ENCODE measurements around the gene MOCS3.

DNA sequence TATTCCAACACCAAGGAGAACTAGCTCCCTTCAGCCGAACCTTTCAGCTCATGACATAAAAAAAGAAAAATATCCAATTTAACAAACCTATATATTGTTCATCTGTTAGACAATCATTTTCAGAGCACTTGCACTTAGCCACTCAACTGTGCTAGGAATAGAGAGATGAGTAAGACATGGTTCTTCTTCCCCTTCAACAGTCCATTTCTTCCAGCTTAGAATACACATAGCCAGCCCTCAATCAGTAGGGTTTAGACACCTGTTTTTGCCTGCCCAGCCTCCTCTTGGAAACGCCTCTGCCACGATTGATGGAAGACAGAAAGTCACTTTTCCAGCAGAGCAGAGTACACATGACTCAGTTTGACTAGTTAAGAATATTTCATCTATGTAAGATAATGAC lies 49.2 kb upstream of the MOCS3 start:
- TF ChIP-seq POLR2A (IDR thresholded peaks at IDR 0.05; ENCODE audit: low read depth, low read length), result no peak
- TF ChIP-seq, protein P1, sequence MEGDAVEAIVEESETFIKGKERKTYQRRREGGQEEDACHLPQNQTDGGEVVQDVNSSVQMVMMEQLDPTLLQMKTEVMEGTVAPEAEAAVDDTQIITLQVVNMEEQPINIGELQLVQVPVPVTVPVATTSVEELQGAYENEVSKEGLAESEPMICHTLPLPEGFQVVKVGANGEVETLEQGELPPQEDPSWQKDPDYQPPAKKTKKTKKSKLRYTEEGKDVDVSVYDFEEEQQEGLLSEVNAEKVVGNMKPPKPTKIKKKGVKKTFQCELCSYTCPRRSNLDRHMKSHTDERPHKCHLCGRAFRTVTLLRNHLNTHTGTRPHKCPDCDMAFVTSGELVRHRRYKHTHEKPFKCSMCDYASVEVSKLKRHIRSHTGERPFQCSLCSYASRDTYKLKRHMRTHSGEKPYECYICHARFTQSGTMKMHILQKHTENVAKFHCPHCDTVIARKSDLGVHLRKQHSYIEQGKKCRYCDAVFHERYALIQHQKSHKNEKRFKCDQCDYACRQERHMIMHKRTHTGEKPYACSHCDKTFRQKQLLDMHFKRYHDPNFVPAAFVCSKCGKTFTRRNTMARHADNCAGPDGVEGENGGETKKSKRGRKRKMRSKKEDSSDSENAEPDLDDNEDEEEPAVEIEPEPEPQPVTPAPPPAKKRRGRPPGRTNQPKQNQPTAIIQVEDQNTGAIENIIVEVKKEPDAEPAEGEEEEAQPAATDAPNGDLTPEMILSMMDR (conservative IDR thresholded peaks at IDR 0.05; ENCODE audit: low read depth, low read length), result no peak
- no peak for TF ChIP-seq CHD1 (IDR thresholded peaks at IDR 0.05; ENCODE audit: low read depth, low read length)
- no peak for TF ChIP-seq RFX5 (IDR thresholded peaks at IDR 0.05; ENCODE audit: low read depth, low read length)
- no peak for TF ChIP-seq RAD21 (IDR thresholded peaks at IDR 0.05; ENCODE audit: low read length)
- no peak for TF ChIP-seq SMC3 (IDR thresholded peaks at IDR 0.05; ENCODE audit: low read depth, low read length)
